ENCODE results near the gene TCF4.

DNA sequence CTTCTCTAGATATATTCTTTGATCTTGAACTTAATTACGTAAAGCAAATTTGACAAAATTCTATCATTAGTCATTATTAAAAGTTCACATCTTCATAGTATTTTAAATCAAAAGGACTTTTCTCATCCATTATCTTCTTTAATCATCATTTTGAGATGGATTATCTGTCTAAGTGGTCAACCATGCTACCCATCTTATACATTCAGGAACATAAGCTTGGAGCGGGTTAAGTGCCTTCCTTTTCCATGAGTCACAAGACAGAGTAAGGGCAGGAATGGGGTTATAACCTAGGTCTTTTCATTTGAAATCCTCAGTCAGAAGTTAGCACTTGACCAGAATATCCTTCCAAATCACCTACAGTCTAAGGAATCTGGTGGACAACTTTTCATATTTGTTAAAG, 297.1 kb downstream of the TCF4 start:
- TF ChIP-seq POLR2A (IDR thresholded peaks at IDR 0.05): no peak
- no peak for TF ChIP-seq CTCF (IDR thresholded peaks at IDR 0.05)
